MCF 10A (cell line): ENCODE data around the gene NAT14. TPM values are rescaled to one million over a fixed set of nuclear protein-coding genes. Genes with fewer than 3 reads are reported as not detected.

Experiments
- Bru-seq: library from RNA; stranded (reverse); fragments of 400-500 nt; gene quantifications from one replicate; lab custom pipeline; 2021; lab: Mats Ljungman, UMichigan
- BruChase-seq, 2 experiments: library from RNA; stranded (reverse); fragments of 400-500 nt; gene quantifications; one replicate each; lab custom pipeline; 2021; lab: Mats Ljungman, UMichigan
- BruUV-seq: library from RNA; stranded (reverse); fragments of 400-500 nt; replicated peaks from 2 replicates; lab custom pipeline; 2021; lab: Mats Ljungman, UMichigan
- CTCF ChIA-PET: fragments of 300-600 bp; sonication (Branson Sonifier 250); formaldehyde crosslinking; extraction: SDS; loops from one replicate; lab custom pipeline; 2021; ENCODE audit warnings: antibody characterized with exemption, inconsistent platforms; lab: Yijun Ruan, JAX
- POLR2A ChIA-PET: fragments of 300-600, 350-650 bp; sonication (Branson Sonifier 250); formaldehyde crosslinking; extraction: SDS; loops from one replicate; lab custom pipeline; 2020; ENCODE audit warnings: antibody characterized with exemption, inconsistent platforms; lab: Yijun Ruan, JAX
- DNase-seq: peaks from one replicate; pipeline ENCODE4 v3.0.0-alpha.2; 2018; ENCODE audit not compliant: unreplicated experiment
- H3K27ac Mint-ChIP-seq: one replicate; pipeline ENCODE4 v1.8.0; 2022; ENCODE audit warnings: mild to moderate bottlenecking, low read depth, mixed read lengths; ENCODE audit not compliant: unreplicated experiment
- H3K27me3 Mint-ChIP-seq: one replicate; pipeline ENCODE4 v1.8.0; 2022; ENCODE audit warnings: mixed read lengths; ENCODE audit not compliant: insufficient read depth, unreplicated experiment
- H3K36me3 Mint-ChIP-seq: one replicate; pipeline ENCODE4 v1.8.0; 2022; ENCODE audit warnings: mild to moderate bottlenecking, moderate library complexity, mixed read lengths; ENCODE audit not compliant: insufficient read depth, unreplicated experiment
- H3K4me1 Mint-ChIP-seq: one replicate; pipeline ENCODE4 v1.8.0; 2022; ENCODE audit warnings: mixed read lengths; ENCODE audit not compliant: insufficient read depth, unreplicated experiment
- H3K4me3 Mint-ChIP-seq: one replicate; pipeline ENCODE4 v1.8.0; 2022; ENCODE audit warnings: mild to moderate bottlenecking, moderate library complexity, mixed read lengths; ENCODE audit not compliant: unreplicated experiment
- H3K9me3 Mint-ChIP-seq: one replicate; pipeline ENCODE4 v1.8.0; 2022; ENCODE audit warnings: mixed read lengths; ENCODE audit not compliant: unreplicated experiment
- CTCF ChIP-seq: fragments of 200-600 bp; IDR thresholded peaks from one replicate; pipeline ENCODE4 v1.8.0; 2022; ENCODE audit warnings: antibody characterized with exemption, mild to moderate bottlenecking; ENCODE audit not compliant: unreplicated experiment
- intact Hi-C: fragments of 100-400 bp; cut with micrococcal nuclease; formaldehyde crosslinking; loops from 2 replicates; pipeline ENCODE4 v1.14.1; 2022
- long read RNA-seq: library from polyadenylated mRNA; stranded (forward); transcript quantifications from one replicate; pipeline ENCODE4 v2.0.0, GENCODE V29; 2022
- total RNA-seq: library from RNA; stranded (reverse); gene quantifications from 2 replicates; pipeline ENCODE4 v1.2.3, GENCODE V29; 2022

The NAT14 gene
- 16.6 and 22.8 TPM in 2 replicates for total RNA-seq
- Bru-seq, nascent RNA, result percentile 51 among the genes with signal in this experiment
- BruChase-seq, experiment 1, labeled RNA remaining after a 6-hour chase, result percentile 56 among the genes with signal in this experiment
- percentile 51 among the genes with signal in this experiment for BruChase-seq, experiment 2, labeled RNA remaining after a 2-hour chase
- long read RNA-seq, partial matches to known transcripts, result 0 of 7 reads
- long read RNA-seq, other reads (novel, unspliced or antisense), result 4 of 7 reads

GRCh38 chr19:55484593-55485438 is at the start of gene NAT14:
Gene NAT14, plus strand, starts transcription at chr19:55485188. Its CDS starts 521 bp downstream, at chr19:55485709.
- no peaks in the 10 kb centered on the region for H3K27me3 Mint-ChIP-seq
- H3K9me3 Mint-ChIP-seq, result no peaks in the 10 kb centered on the region
- no peaks in the 10 kb centered on the region for H3K36me3 Mint-ChIP-seq
- peak; percentile 50 for DNase-seq
- peak within 1 kb of the TSS; percentile 69 for H3K4me3 Mint-ChIP-seq
- intact Hi-C loops, result no loop called here
- peak within 1 kb of the TSS; percentile 87 for H3K27ac Mint-ChIP-seq
- CTCF ChIA-PET, result interaction anchor here (0.7 to 1.8 kb wide), 5 partner anchors 10 to 325 kb away, joined by 3 to 13 read pairs (median 8); no protein-coding TSS in a partner anchor
- no peak for TF ChIP-seq CTCF
- no TSS peak for BruUV-seq
- peaks cover 17% of the 10 kb centered on the region for H3K4me1 Mint-ChIP-seq
- POLR2A ChIA-PET, result interaction anchor here (0.8 to 3.9 kb wide), 5 partner anchors 9 to 133 kb away, joined by 3 to 46 read pairs (median 3); partner anchors contain the start of genes FIZ1 and ZNF628

GRCh38 chr19:55436847-55437246 is 48.1 kb upstream of the NAT14 start:
- no peak for DNase-seq
- Mint-ChIP-seq H3K36me3 (no peaks in the 10 kb centered on the region), H3K4me1 (peaks cover 16% of the 10 kb centered on the region), H3K27me3 (peaks cover 32% of the 10 kb centered on the region), H3K4me3 (no peak overlapping the region), H3K9me3 (no peaks in the 10 kb centered on the region), H3K27ac (no peak overlapping the region)
- ChIA-PET POLR2A (interaction anchor here (0.8 to 1.6 kb wide), 7 partner anchors 9 to 51 kb away, joined by 3 to 8 read pairs (median 5); partner anchors contain the start of genes ISOC2, RPL28 and UBE2S), CTCF (interaction anchor here (0.5 to 1.4 kb wide), 8 partner anchors 17 to 887 kb away, joined by 3 to 8 read pairs (median 3); no protein-coding TSS in a partner anchor)
- TF ChIP-seq CTCF, result no peak
- no TSS peak for BruUV-seq
- intact Hi-C loops, result no loop called here

- ChIA-PET CTCF (interaction anchor here (0.5 to 1.4 kb wide), 8 partner anchors 17 to 888 kb away, joined by 3 to 8 read pairs (median 3); no protein-coding TSS in a partner anchor), POLR2A (interaction anchor here (0.5 to 1.6 kb wide), 9 partner anchors 9 to 52 kb away, joined by 3 to 8 read pairs (median 4); partner anchors contain the start of genes ISOC2, RPL28 and UBE2S)
- peak; percentile 82 for DNase-seq
- intact Hi-C loops, result no loop called here
- TF ChIP-seq CTCF, result no peak
- H3K27ac Mint-ChIP-seq, result no peak overlapping the region
- peaks cover 38% of the 10 kb centered on the region for H3K27me3 Mint-ChIP-seq
- no peaks in the 10 kb centered on the region for H3K9me3 Mint-ChIP-seq
- H3K36me3 Mint-ChIP-seq, result no peaks in the 10 kb centered on the region
- no TSS peak for BruUV-seq
- peaks cover 16% of the 10 kb centered on the region for H3K4me1 Mint-ChIP-seq
- no peak overlapping the region for H3K4me3 Mint-ChIP-seq
These were observed 47.6 kb upstream of the NAT14 start for GRCh38 chr19:55437410-55437809.
